Karpas-422 (cell line): Measurements from ENCODE around the gene RPS21. TPM values are rescaled to one million over a fixed set of nuclear protein-coding genes. Genes with fewer than 3 reads are reported as not detected.

Source experiments
- DNase-seq: peaks from one replicate; pipeline ENCODE4 v3.0.0-alpha.2; 2015
- H2AFZ ChIP-seq: fragments of 200-600 bp; sonication (generic); 2 replicates; pipeline ENCODE4 v1.6.1; 2014; ENCODE audit warnings: antibody characterized with exemption, low read length, mixed read lengths
- H3K27ac ChIP-seq: fragments of 200-600 bp; sonication (generic); 2 replicates; pipeline ENCODE4 v1.5.1; 2014; ENCODE audit warnings: mild to moderate bottlenecking, low read length, moderate library complexity
- H3K27me3 ChIP-seq: fragments of 200-600 bp; sonication (generic); 2 replicates; pipeline ENCODE4 v1.6.1; 2014; ENCODE audit warnings: low read length, mixed read lengths
- H3K36me3 ChIP-seq: fragments of 200-600 bp; sonication (generic); 2 replicates; pipeline ENCODE4 v1.6.1; 2014; ENCODE audit warnings: low read length, mixed read lengths; ENCODE audit not compliant: insufficient read depth
- H3K4me1 ChIP-seq: fragments of 200-600 bp; sonication (generic); 2 replicates; pipeline ENCODE4 v1.6.1; 2014; ENCODE audit warnings: mild to moderate bottlenecking, low read length, mixed read lengths
- H3K4me2 ChIP-seq: fragments of 200-600 bp; sonication (generic); 2 replicates; pipeline ENCODE4 v1.6.1; 2014; ENCODE audit warnings: low read length, low read depth, mild to moderate bottlenecking; ENCODE audit not compliant: poor library complexity, severe bottlenecking
- H3K4me3 ChIP-seq: fragments of 200-600 bp; sonication (generic); 2 replicates; pipeline ENCODE4 v1.5.1; 2014; ENCODE audit warnings: mild to moderate bottlenecking, antibody characterized with exemption, low read length, mixed read lengths
- H3K79me2 ChIP-seq: fragments of 200-600 bp; sonication (generic); 2 replicates; pipeline ENCODE4 v1.6.1; 2014; ENCODE audit warnings: mild to moderate bottlenecking, low read length, mixed read lengths
- H3K9ac ChIP-seq: fragments of 200-600 bp; sonication (generic); 2 replicates; pipeline ENCODE4 v1.6.0; 2014; ENCODE audit warnings: low read length
- H3K9me2 ChIP-seq: fragments of 200-600 bp; sonication (generic), shearing (Covaris generic); replicated peaks from 2 replicates; pipeline ENCODE4 v1.6.0; 2014; ENCODE audit warnings: mild to moderate bottlenecking, low read length, moderate library complexity; ENCODE audit not compliant: insufficient read depth
- H3K9me3 ChIP-seq: fragments of 300-700, 200-600 bp; sonication (generic); 2 replicates; pipeline ENCODE4 v1.6.1; 2014; ENCODE audit warnings: low read length, mixed read lengths
- H4K20me1 ChIP-seq: fragments of 200-600 bp; sonication (generic); 2 replicates; pipeline ENCODE4 v1.6.1; 2014; ENCODE audit warnings: mild to moderate bottlenecking, antibody characterized with exemption, low read length, low read depth; ENCODE audit not compliant: insufficient read depth
- total RNA-seq: library from RNA; depleted of rRNA; stranded (reverse); fragments of >200 nt; shearing (Covaris generic); gene quantifications from 2 replicates; pipeline ENCODE4 v1.2.3, GENCODE V29; 2014; ENCODE audit warnings: low replicate concordance

Gene RPS21
- total RNA-seq, 1 experiment from 2014 or later, result 2,619 TPM

GRCh38 chr20:62377615-62378178 lies 9.2 kb upstream of the RPS21 start:
- H3K27me3 ChIP-seq, result no peaks in the 10 kb centered on the region
- no peak overlapping the region for H3K4me3 ChIP-seq
- no peak overlapping the region for H2AFZ ChIP-seq
- H3K9me2 ChIP-seq, result no peaks in the 10 kb centered on the region
- H3K4me1 ChIP-seq, result no peaks in the 10 kb centered on the region
- H3K9ac ChIP-seq, result no peak overlapping the region
- H3K79me2 ChIP-seq, result no peaks in the 10 kb centered on the region
- H3K27ac ChIP-seq, result no peak overlapping the region
- H3K4me2 ChIP-seq, result no peak overlapping the region
- no peak for DNase-seq
- H3K9me3 ChIP-seq, result no peaks in the 10 kb centered on the region
- peaks cover 10% of the 10 kb centered on the region for H3K36me3 ChIP-seq
- no peaks in the 10 kb centered on the region for H4K20me1 ChIP-seq

- no peaks in the 10 kb centered on the region for H3K9me2 ChIP-seq
- no peaks in the 10 kb centered on the region for H3K27me3 ChIP-seq
- no peaks in the 10 kb centered on the region for H3K79me2 ChIP-seq
- H3K4me2 ChIP-seq, result no peak overlapping the region
- H4K20me1 ChIP-seq, result no peaks in the 10 kb centered on the region
- no peak overlapping the region for H3K27ac ChIP-seq
- no peak overlapping the region for H2AFZ ChIP-seq
- no peaks in the 10 kb centered on the region for H3K9me3 ChIP-seq
- H3K4me1 ChIP-seq, result no peaks in the 10 kb centered on the region
- no peak overlapping the region for H3K9ac ChIP-seq
- DNase-seq, result no peak
- peaks cover 10% of the 10 kb centered on the region for H3K36me3 ChIP-seq
- no peak overlapping the region for H3K4me3 ChIP-seq
These were observed 8.7 kb upstream of the RPS21 start for GRCh38 chr20:62378215-62378614.

- Histone ChIP-seq H3K4me1 (peaks cover 8% of the 10 kb centered on the region), H3K4me2 (no peak overlapping the region), H2AFZ (no peak overlapping the region), H3K9ac (no peak overlapping the region), H3K9me3 (no peaks in the 10 kb centered on the region), H3K27ac (no peak overlapping the region), H3K27me3 (no peaks in the 10 kb centered on the region), H3K9me2 (no peaks in the 10 kb centered on the region), H3K36me3 (peaks cover 10% of the 10 kb centered on the region), H3K79me2 (peaks cover 25% of the 10 kb centered on the region), H4K20me1 (no peaks in the 10 kb centered on the region), H3K4me3 (no peak overlapping the region)
- DNase-seq, result no peak
These were observed 5.6 kb upstream of the RPS21 start for GRCh38 chr20:62381202-62381797.

GRCh38 chr20:62381842-62382241 lies 5.1 kb upstream of the RPS21 start:
- no peaks in the 10 kb centered on the region for H4K20me1 ChIP-seq
- no peaks in the 10 kb centered on the region for H3K9me2 ChIP-seq
- H3K9me3 ChIP-seq, result no peaks in the 10 kb centered on the region
- H3K9ac ChIP-seq, result no peak overlapping the region
- H3K27me3 ChIP-seq, result no peaks in the 10 kb centered on the region
- no peak overlapping the region for H3K27ac ChIP-seq
- peaks cover 10% of the 10 kb centered on the region for H3K36me3 ChIP-seq
- H3K4me3 ChIP-seq, result no peak overlapping the region
- H2AFZ ChIP-seq, result no peak overlapping the region
- DNase-seq, result no peak
- H3K79me2 ChIP-seq, result peaks cover 30% of the 10 kb centered on the region
- H3K4me2 ChIP-seq, result no peak overlapping the region
- peaks cover 8% of the 10 kb centered on the region for H3K4me1 ChIP-seq

- Histone ChIP-seq H3K9me2 (no peaks in the 10 kb centered on the region), H3K4me3 (no peak overlapping the region), H4K20me1 (peaks cover 5% of the 10 kb centered on the region; the same call in 1 of the 2 replicates), H3K79me2 (peaks cover 36% of the 10 kb centered on the region), H3K4me2 (no peak overlapping the region), H3K36me3 (peaks cover 10% of the 10 kb centered on the region), H3K4me1 (peaks cover 8% of the 10 kb centered on the region), H3K27me3 (no peaks in the 10 kb centered on the region), H3K27ac (no peak overlapping the region), H2AFZ (no peak overlapping the region), H3K9me3 (no peaks in the 10 kb centered on the region), H3K9ac (no peak overlapping the region)
- DNase-seq, result peak; percentile 91
These were observed 4.4 kb upstream of the RPS21 start for GRCh38 chr20:62382306-62383198.

GRCh38 chr20:62387219-62387913 lies 463 bp downstream of the RPS21 start:
- H3K27ac ChIP-seq, result peak overlapping the region; percentile 73
- peak overlapping the region; percentile 93 for H3K4me3 ChIP-seq
- no peaks in the 10 kb centered on the region for H3K9me2 ChIP-seq
- peak overlapping the region; percentile 96 for H3K4me2 ChIP-seq
- H4K20me1 ChIP-seq, result peaks cover 21% of the 10 kb centered on the region
- H3K4me1 ChIP-seq, result peaks cover 21% of the 10 kb centered on the region
- peaks cover 25% of the 10 kb centered on the region for H3K36me3 ChIP-seq
- H3K79me2 ChIP-seq, result peaks cover 51% of the 10 kb centered on the region
- H3K9me3 ChIP-seq, result no peaks in the 10 kb centered on the region
- DNase-seq, result peak; percentile 66
- H3K9ac ChIP-seq, result peak overlapping the region; percentile 99
- no peak overlapping the region for H2AFZ ChIP-seq
- H3K27me3 ChIP-seq, result no peaks in the 10 kb centered on the region

GRCh38 chr20:62387933-62388635 lies 1.2 kb downstream of the RPS21 start:
- H3K4me2 ChIP-seq, result peak overlapping the region; percentile 96
- H3K9me3 ChIP-seq, result no peaks in the 10 kb centered on the region
- peak overlapping the region; percentile 99 for H3K9ac ChIP-seq
- H3K4me3 ChIP-seq, result peak overlapping the region; percentile 93
- H3K36me3 ChIP-seq, result peaks cover 22% of the 10 kb centered on the region
- peaks cover 21% of the 10 kb centered on the region for H4K20me1 ChIP-seq
- H3K27ac ChIP-seq, result peak overlapping the region; percentile 73; the same call in 1 of the 2 replicates
- no peak overlapping the region for H2AFZ ChIP-seq
- no peak for DNase-seq
- peaks cover 21% of the 10 kb centered on the region for H3K4me1 ChIP-seq
- H3K9me2 ChIP-seq, result no peaks in the 10 kb centered on the region
- peaks cover 51% of the 10 kb centered on the region for H3K79me2 ChIP-seq
- no peaks in the 10 kb centered on the region for H3K27me3 ChIP-seq
